H1 (cell line): ENCODE results near the gene RSPO3. TPM values are rescaled to one million over a fixed set of nuclear protein-coding genes. Genes with fewer than 3 reads are reported as not detected.

Experiments
- CTCF ChIA-PET: fragments of 300-600 bp; sonication (Branson Sonifier 250); formaldehyde crosslinking; loops from one replicate; lab custom pipeline; 2021; ENCODE audit not compliant: partially characterized antibody; lab: Charles Lee
- POLR2A ChIA-PET: fragments of 300-600 bp; sonication (Branson Sonifier 250); formaldehyde crosslinking; loops from one replicate; lab custom pipeline; 2021; ENCODE audit warnings: inconsistent platforms; ENCODE audit not compliant: partially characterized antibody; lab: Charles Lee
- DNase-seq, 2 experiments: peaks; one replicate each; pipeline versions ENCODE4 v3.0.0 to v3.0.0-alpha.2; 2010 to 2022; ENCODE audit warnings: low spot score in 2 of 2, low read depth in 1 of 2, mixed read lengths in 1 of 2
- FAIRE-seq: peaks from 2 replicates; lab custom pipeline; 2011; peaks lifted over from hg19 to GRCh38; lab: Jason Lieb, UNC
- H2AFZ ChIP-seq: 2 replicates; pipeline ENCODE4 v1.8.1; 2012; ENCODE audit warnings: low read length, inconsistent platforms
- H2AK5ac ChIP-seq: 2 replicates; pipeline ENCODE4 v1.6.1; 2013; ENCODE audit warnings: low read depth, low read length
- H2BK120ac ChIP-seq: replicated peaks from 2 replicates; pipeline ENCODE3; 2013; ENCODE audit warnings: low read depth, low read length, inconsistent platforms
- H2BK12ac ChIP-seq: 2 replicates; pipeline ENCODE4 v1.6.1; 2013; ENCODE audit warnings: low read depth, low read length
- H2BK15ac ChIP-seq: 2 replicates; pipeline ENCODE4 v1.6.1; 2013; ENCODE audit warnings: low read length
- H2BK20ac ChIP-seq: 2 replicates; pipeline ENCODE4 v1.6.1; 2013; ENCODE audit warnings: low read length
- H2BK5ac ChIP-seq: 2 replicates; pipeline ENCODE4 v1.6.1; 2013; ENCODE audit warnings: low read depth, low read length
- H3K14ac ChIP-seq: 2 replicates; pipeline ENCODE4 v1.6.1; 2013; ENCODE audit warnings: inconsistent platforms; ENCODE audit not compliant: insufficient read length
- H3K18ac ChIP-seq: 2 replicates; pipeline ENCODE4 v1.6.1; 2013; ENCODE audit warnings: low read length; ENCODE audit errors: extremely low read depth
- H3K23ac ChIP-seq: 2 replicates; pipeline ENCODE4 v1.6.1; 2013; ENCODE audit warnings: inconsistent platforms; ENCODE audit not compliant: insufficient read length
- H3K23me2 ChIP-seq: 2 replicates; pipeline ENCODE4 v1.6.1; 2013; ENCODE audit warnings: low read depth, low read length
- H3K27ac ChIP-seq: 2 replicates; pipeline ENCODE4 v1.6.1; 2011; ENCODE audit warnings: low read depth, low read length, inconsistent platforms
- H3K27me3 ChIP-seq, 4 experiments: replicated peaks in 1 of 4; 1 replicate in 1 of 4; 2 replicates in 3 of 4; pipeline versions ENCODE4 v1.6.1 to v1.8.1; 2011 to 2013; ENCODE audit warnings: low read length in 3 of 4, mild to moderate bottlenecking in 3 of 4, inconsistent platforms in 2 of 4, mixed read lengths in 2 of 4, moderate library complexity in 1 of 4; ENCODE audit not compliant: control insufficient read depth in 3 of 4, insufficient read depth in 3 of 4; ENCODE audit errors: extremely low read depth in 1 of 4
- H3K36me3 ChIP-seq, 4 experiments: 2 replicates each; pipeline versions ENCODE4 v1.6.1 to v1.8.1; 2011 to 2013; ENCODE audit warnings: mild to moderate bottlenecking in 4 of 4, low read length in 3 of 4, moderate library complexity in 2 of 4, control low read depth in 1 of 4, inconsistent platforms in 1 of 4; ENCODE audit not compliant: insufficient read depth in 4 of 4, control insufficient read depth in 2 of 4
- H3K4ac ChIP-seq: replicated peaks from 2 replicates; pipeline ENCODE3; 2013; ENCODE audit warnings: low read length, low read depth, mixed read lengths, inconsistent platforms; ENCODE audit not compliant: insufficient read length
- H3K4me1 ChIP-seq, 4 experiments: replicated peaks in 1 of 4; 1 replicate in 1 of 4; 2 replicates in 3 of 4; pipeline versions ENCODE4 v1.6.1 to v1.8.1; 2011 to 2013; ENCODE audit warnings: low read length in 3 of 4, inconsistent platforms in 2 of 4, mixed read lengths in 1 of 4; ENCODE audit not compliant: insufficient read depth in 4 of 4, control insufficient read depth in 3 of 4
- H3K4me2 ChIP-seq, 2 experiments: 2 replicates each; pipeline versions ENCODE4 v1.6.1 to v1.8.1; 2011 to 2013; ENCODE audit warnings: low read depth in 2 of 2, low read length in 2 of 2, control low read depth in 1 of 2, inconsistent platforms in 1 of 2, mild to moderate bottlenecking in 1 of 2; ENCODE audit not compliant: insufficient read depth in 1 of 2
- H3K4me3 ChIP-seq, 4 experiments: fragments of 200-600, 300-600 bp in 1 of 4; sonication (generic), shearing (Covaris generic), sonication (Bioruptor Twin) in 1 of 4; 2 replicates each; pipeline versions ENCODE4 v1.5.1 to v1.8.1; 2011 to 2016; ENCODE audit warnings: low read length in 4 of 4, low read depth in 3 of 4, control low read depth in 2 of 4, inconsistent platforms in 2 of 4, mild to moderate bottlenecking in 2 of 4, mixed read lengths in 1 of 4, moderate library complexity in 1 of 4; ENCODE audit not compliant: insufficient read depth in 2 of 4; ENCODE audit errors: extremely low read depth in 1 of 4
- H3K56ac ChIP-seq: replicated peaks from 2 replicates; pipeline ENCODE3; 2013; ENCODE audit warnings: low read depth, mild to moderate bottlenecking, mixed read lengths, low read length, inconsistent platforms; ENCODE audit not compliant: insufficient read length
- H3K79me1 ChIP-seq: 2 replicates; pipeline ENCODE4 v1.6.1; 2013; ENCODE audit warnings: low read depth, low read length, control low read depth
- H3K79me2 ChIP-seq, 2 experiments: 2 replicates each; pipeline versions ENCODE4 v1.6.1 to v1.8.1; 2012 to 2013; ENCODE audit warnings: low read length in 2 of 2, mild to moderate bottlenecking in 2 of 2, inconsistent platforms in 1 of 2; ENCODE audit not compliant: insufficient read depth in 2 of 2, control insufficient read depth in 1 of 2
- H3K9ac ChIP-seq, 4 experiments: replicated peaks in 1 of 4; 1 replicate in 1 of 4; 2 replicates in 3 of 4; pipeline versions ENCODE4 v1.6.1 to v1.8.1; 2011 to 2013; ENCODE audit warnings: low read depth in 3 of 4, low read length in 3 of 4, control low read depth in 2 of 4, mild to moderate bottlenecking in 2 of 4, moderate library complexity in 2 of 4, inconsistent platforms in 1 of 4; ENCODE audit errors: extremely low read depth in 1 of 4
- H3K9me3 ChIP-seq, 2 experiments: 2 replicates each; pipeline versions ENCODE4 v1.6.1 to v1.8.1; 2012 to 2013; ENCODE audit warnings: mild to moderate bottlenecking in 2 of 2, moderate library complexity in 2 of 2, control low read depth in 1 of 2, inconsistent platforms in 1 of 2, low read depth in 1 of 2, low read length in 1 of 2, mixed read lengths in 1 of 2; ENCODE audit not compliant: insufficient read depth in 2 of 2
- H4K20me1 ChIP-seq, 2 experiments: replicated peaks in 1 of 2; 2 replicates each; pipeline versions ENCODE3 to v1.8.1; 2011 to 2013; ENCODE audit warnings: inconsistent platforms in 2 of 2, low read length in 2 of 2, mild to moderate bottlenecking in 1 of 2; ENCODE audit not compliant: insufficient read depth in 2 of 2, control insufficient read depth in 1 of 2
- H4K5ac ChIP-seq: 2 replicates; pipeline ENCODE4 v1.6.1; 2013; ENCODE audit warnings: low read length, low read depth, mixed read lengths, inconsistent platforms; ENCODE audit not compliant: insufficient read length
- H4K8ac ChIP-seq: 2 replicates; pipeline ENCODE4 v1.8.0; 2013; ENCODE audit warnings: mild to moderate bottlenecking, moderate library complexity, low read length, inconsistent platforms; ENCODE audit not compliant: insufficient read depth; ENCODE audit errors: extremely low read depth
- H4K91ac ChIP-seq: replicated peaks from 2 replicates; pipeline ENCODE3; 2013; ENCODE audit warnings: low read length, mixed read lengths, inconsistent platforms; ENCODE audit not compliant: insufficient read length
- TAF1 ChIP-seq: IDR thresholded peaks from 2 replicates; pipeline ENCODE4 v1.6.1; 2011; ENCODE audit warnings: mild to moderate bottlenecking, low read depth, low read length
- USF2 ChIP-seq: IDR thresholded peaks from 2 replicates; pipeline ENCODE4 v1.6.1; 2011; ENCODE audit warnings: low read length, improper control_type of control experiment
- WGBS, 2 experiments: shearing (Covaris generic) in 1 of 2; methylation state at CpG; one replicate each; pipeline versions ENCODE4 v1.1.6 to v1.1.7; 2013 to 2015; ENCODE audit warnings: low lambda C conversion rate in 2 of 2, mixed read lengths in 2 of 2, inconsistent platforms in 1 of 2, low coverage in 1 of 2, missing lambda C conversion rate in 1 of 2; ENCODE audit not compliant: insufficient replicate concordance in 2 of 2, insufficient coverage in 1 of 2, insufficient read length in 1 of 2; ENCODE audit errors: extremely low coverage in 1 of 2, missing lambda C conversion rate in 1 of 2; 5-methylcytosine and 5-hydroxymethylcytosine counted together
- polyA plus RNA-seq, 7 experiments: library from polyadenylated mRNA; depleted of rRNA in 3 of 7; stranded (reverse) in 5 of 7; unstranded in 2 of 7; fragments of >200 nt in 5 of 7; fragments of 200-250 nt in 2 of 7; gene quantifications; 1 replicate in 5 of 7; 2 replicates in 1 of 7; 4 replicates in 1 of 7; pipeline versions ENCODE4 v1.2.1 to v1.2.3, GENCODE V29; 2011 to 2013; ENCODE audit warnings: missing spikeins in 2 of 7, mixed read lengths in 2 of 7
- total RNA-seq: library from RNA; stranded (reverse); fragmentation: NEBNext Ultra II Directional; extraction: Animal tissue kit (Norgen Biotek cat#: 25700); gene quantifications from 2 replicates; pipeline ENCODE4 v1.2.1, GENCODE V29; 2021

The RSPO3 gene
- total and polyA plus RNA-seq, 2 of the 8 experiments (the other 6 are each of a cell fraction or from before 2014, with no cell fraction given): not detected

GRCh38 chr6:127243501-127243900 lies 125.0 kb downstream of the RSPO3 start:
- Histone ChIP-seq H3K4ac (no peak overlapping the region), H3K27ac (no peak overlapping the region), H4K20me1 (no peaks in the 10 kb centered on the region), H3K4me1 (no peaks in the 10 kb centered on the region), H4K8ac (no peak overlapping the region), H3K79me1 (no peaks in the 10 kb centered on the region), H4K5ac (no peak overlapping the region), H3K14ac (no peak overlapping the region), H2BK20ac (no peak overlapping the region), H3K23me2 (no peaks in the 10 kb centered on the region), H3K27me3 (no peaks in the 10 kb centered on the region), H3K56ac (no peak overlapping the region), H4K91ac (no peak overlapping the region), H2BK15ac (no peak overlapping the region), H3K9ac (no peak overlapping the region), H3K4me2 (no peak overlapping the region), H3K79me2 (no peaks in the 10 kb centered on the region), H3K9me3 (no peaks in the 10 kb centered on the region), H3K18ac (no peak overlapping the region), H2AK5ac (no peak overlapping the region), H3K4me3 (no peak overlapping the region), H3K36me3 (no peaks in the 10 kb centered on the region), H2BK120ac (no peak overlapping the region), H2AFZ (no peak overlapping the region), H3K23ac (no peak overlapping the region), H2BK5ac (no peak overlapping the region), H2BK12ac (no peak overlapping the region)
- ChIA-PET POLR2A (no interaction called here), CTCF (interaction anchor here (1.2 kb wide), 1 partner anchor 26 kb away, joined by 3 read pairs; no protein-coding TSS in a partner anchor)
- DNase-seq: no peak
- no peak for TF ChIP-seq TAF1
- TF ChIP-seq USF2: no peak
- WGBS, 2 experiments: 94% methylated on average over 1 of the region's 1 CpG; no CpG with 5 or more reads in 1 of the 2 experiments
- no peak for FAIRE-seq

Other genes starting within 250 kb of the RSPO3 start
- 28.8 and 30.8 TPM in 2 replicates for gene RNF146, start 148.2 kb downstream of the RSPO3 start, total RNA-seq
- gene RNF146, start 148.2 kb downstream of the RSPO3 start, polyA plus RNA-seq (2011; rRNA removed): 11.6 and 16.1 TPM in 2 replicates
- gene ECHDC1, start 224.9 kb downstream of the RSPO3 start, total RNA-seq: 60.5 and 64.8 TPM in 2 replicates
- 6.6 and 11.3 TPM in 2 replicates for gene ECHDC1, start 224.9 kb downstream of the RSPO3 start, polyA plus RNA-seq (2011; rRNA removed)